LNCAP (cell line): ENCODE data around the gene ADAM30.

ENCODE experiments used
- CTCF ChIP-seq: fragments of 450-650 bp; IDR thresholded peaks from 2 replicates; pipeline ENCODE4 v1.5.1; 2017; ENCODE audit warnings: mild to moderate bottlenecking

The ADAM30 gene

GRCh38 chr1:119858126-119858525 lies 38.2 kb downstream of the ADAM30 start:
- no peak for TF ChIP-seq CTCF

GRCh38 chr1:119853155-119853554 lies 43.2 kb downstream of the ADAM30 start:
- no peak for TF ChIP-seq CTCF
